Tibial artery (tissue), 4 donors: ENCODE measurements around the gene IFT27.

ENCODE experiments used
- DNase-seq, 2 donors: peaks; one replicate each; pipeline ENCODE4 v3.0.0-alpha.2; 2019
- H3K27ac ChIP-seq, 2 donors: fragments of 200-600 bp; sonication (generic) in 1 of 2; 1 replicate in 1 of 2; 2 replicates in 1 of 2; pipeline ENCODE4 v1.5.1; 2018 to 2019; ENCODE audit warnings: mild to moderate bottlenecking in 1 of 2
- H3K27me3 ChIP-seq, 2 donors: fragments of 200-600 bp; sonication (generic) in 1 of 2; one replicate each; pipeline versions ENCODE4 v1.5.1 to v1.6.0; 2016 to 2019
- H3K36me3 ChIP-seq, 3 donors: fragments of 200-600 bp; sonication (generic) in 2 of 3; one replicate each; pipeline ENCODE4 v1.5.1; 2016 to 2019; ENCODE audit warnings: mild to moderate bottlenecking in 2 of 3
- H3K4me1 ChIP-seq, 4 donors: fragments of 200-600 bp; sonication (generic) in 2 of 4; 1 replicate in 3 of 4; 2 replicates in 1 of 4; pipeline ENCODE4 v1.5.1; 2016 to 2019
- H3K4me3 ChIP-seq, 2 donors: fragments of 200-600 bp; sonication (generic) in 1 of 2; 1 replicate in 1 of 2; 2 replicates in 1 of 2; pipeline ENCODE4 v1.5.1; 2018 to 2019; ENCODE audit warnings: mild to moderate bottlenecking in 2 of 2
- H3K9me3 ChIP-seq, 3 donors: fragments of 200-600 bp; sonication (generic) in 1 of 3; one replicate each; pipeline ENCODE4 v1.5.1; 2016 to 2019
- intact Hi-C: fragments of 100-400 bp; cut with DNase I; formaldehyde crosslinking; loops from one replicate; pipeline ENCODE4 v1.15.0; 2023; ENCODE audit warnings: low total_unique reads
- TF ChIP-seq, protein P1 (sequence below), 2 experiments: fragments of 200-600 bp in 1 of 2; fragments of 450-650 bp in 1 of 2; IDR thresholded peaks; one replicate each; pipeline ENCODE4 v1.5.1; 2017 to 2019; ENCODE audit warnings: antibody characterized with exemption in 2 of 2, mild to moderate bottlenecking in 1 of 2, moderate library complexity in 1 of 2

The IFT27 gene

DNA sequence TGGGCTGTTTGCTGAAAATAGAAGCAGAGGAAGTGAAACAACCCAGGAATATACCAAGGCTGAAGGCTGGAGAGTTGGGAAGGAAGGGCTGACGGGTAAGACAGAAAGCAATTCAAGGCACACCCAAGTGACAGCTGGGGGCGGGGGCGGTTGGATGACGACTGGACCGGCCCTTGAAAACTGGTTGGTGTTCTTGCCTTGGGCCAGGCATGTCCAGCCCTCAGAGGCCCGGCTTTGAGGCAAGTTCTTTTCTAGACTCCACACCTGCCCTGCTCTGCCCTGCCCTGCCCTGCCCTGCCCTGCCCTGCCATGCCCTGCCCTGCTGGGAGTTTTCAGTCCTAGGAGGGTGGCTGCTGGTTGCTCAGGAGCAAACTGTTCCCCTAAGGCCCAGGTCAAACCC lies 38.1 kb downstream of the IFT27 start:
- H3K27me3 ChIP-seq: peaks cover 0 to 30% of the 10 kb centered on the region in 2 donors
- H3K9me3 ChIP-seq: peaks cover 0 to 12% (median 6%) of the 10 kb centered on the region in 3 donors
- no peak overlapping the region for H3K4me3 ChIP-seq
- no peaks in the 10 kb centered on the region for H3K36me3 ChIP-seq
- DNase-seq: peak; percentile 55 to 73
- intact Hi-C loops: no loop called here
- no peak overlapping the region for H3K27ac ChIP-seq
- TF ChIP-seq, protein P1, sequence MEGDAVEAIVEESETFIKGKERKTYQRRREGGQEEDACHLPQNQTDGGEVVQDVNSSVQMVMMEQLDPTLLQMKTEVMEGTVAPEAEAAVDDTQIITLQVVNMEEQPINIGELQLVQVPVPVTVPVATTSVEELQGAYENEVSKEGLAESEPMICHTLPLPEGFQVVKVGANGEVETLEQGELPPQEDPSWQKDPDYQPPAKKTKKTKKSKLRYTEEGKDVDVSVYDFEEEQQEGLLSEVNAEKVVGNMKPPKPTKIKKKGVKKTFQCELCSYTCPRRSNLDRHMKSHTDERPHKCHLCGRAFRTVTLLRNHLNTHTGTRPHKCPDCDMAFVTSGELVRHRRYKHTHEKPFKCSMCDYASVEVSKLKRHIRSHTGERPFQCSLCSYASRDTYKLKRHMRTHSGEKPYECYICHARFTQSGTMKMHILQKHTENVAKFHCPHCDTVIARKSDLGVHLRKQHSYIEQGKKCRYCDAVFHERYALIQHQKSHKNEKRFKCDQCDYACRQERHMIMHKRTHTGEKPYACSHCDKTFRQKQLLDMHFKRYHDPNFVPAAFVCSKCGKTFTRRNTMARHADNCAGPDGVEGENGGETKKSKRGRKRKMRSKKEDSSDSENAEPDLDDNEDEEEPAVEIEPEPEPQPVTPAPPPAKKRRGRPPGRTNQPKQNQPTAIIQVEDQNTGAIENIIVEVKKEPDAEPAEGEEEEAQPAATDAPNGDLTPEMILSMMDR (IDR thresholded peaks at IDR 0.05): no peak
- H3K4me1 ChIP-seq: no peaks in the 10 kb centered on the region

DNA sequence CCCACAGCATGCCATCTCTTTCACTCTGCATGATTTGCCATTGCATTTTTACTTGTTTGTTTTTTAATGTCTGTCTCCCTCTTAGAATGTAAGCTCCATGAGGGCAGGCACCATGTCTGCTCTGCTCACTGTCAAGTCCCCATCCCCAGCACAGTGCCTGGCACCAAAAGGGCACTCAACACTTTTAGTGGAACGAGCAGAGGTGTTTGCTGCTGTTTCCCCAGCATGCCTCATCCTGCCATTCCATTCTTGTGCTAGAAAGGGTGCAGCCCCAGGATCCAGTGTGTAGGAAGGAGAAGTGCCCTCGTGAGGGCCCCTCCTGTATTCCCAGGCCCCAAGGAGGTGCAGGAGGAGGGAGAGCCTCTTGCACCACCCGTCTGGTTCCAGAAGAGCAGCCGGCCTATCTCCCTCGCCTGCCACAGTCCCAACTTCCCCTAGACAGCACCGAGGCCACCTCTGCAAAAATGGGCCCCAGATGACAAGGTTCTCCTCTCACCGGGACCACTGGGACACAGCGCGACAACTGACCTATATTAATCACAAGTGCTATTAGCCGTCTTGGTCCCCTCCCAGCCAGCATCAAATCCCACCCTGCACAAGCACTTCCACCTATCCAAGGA lies 39.1 kb downstream of the IFT27 start:
- Histone ChIP-seq H3K9me3 (peaks cover 0 to 12% (median 6%) of the 10 kb centered on the region in 3 donors), H3K27me3 (peaks cover 0 to 39% of the 10 kb centered on the region in 2 donors), H3K4me3 (no peak overlapping the region), H3K27ac (no peak overlapping the region), H3K36me3 (no peaks in the 10 kb centered on the region), H3K4me1 (no peaks in the 10 kb centered on the region)
- peak in 1 of 2 donors; percentile 42 for DNase-seq
- intact Hi-C loops: no loop called here
- TF ChIP-seq, protein P1 (IDR thresholded peaks at IDR 0.05): no peak

DNA sequence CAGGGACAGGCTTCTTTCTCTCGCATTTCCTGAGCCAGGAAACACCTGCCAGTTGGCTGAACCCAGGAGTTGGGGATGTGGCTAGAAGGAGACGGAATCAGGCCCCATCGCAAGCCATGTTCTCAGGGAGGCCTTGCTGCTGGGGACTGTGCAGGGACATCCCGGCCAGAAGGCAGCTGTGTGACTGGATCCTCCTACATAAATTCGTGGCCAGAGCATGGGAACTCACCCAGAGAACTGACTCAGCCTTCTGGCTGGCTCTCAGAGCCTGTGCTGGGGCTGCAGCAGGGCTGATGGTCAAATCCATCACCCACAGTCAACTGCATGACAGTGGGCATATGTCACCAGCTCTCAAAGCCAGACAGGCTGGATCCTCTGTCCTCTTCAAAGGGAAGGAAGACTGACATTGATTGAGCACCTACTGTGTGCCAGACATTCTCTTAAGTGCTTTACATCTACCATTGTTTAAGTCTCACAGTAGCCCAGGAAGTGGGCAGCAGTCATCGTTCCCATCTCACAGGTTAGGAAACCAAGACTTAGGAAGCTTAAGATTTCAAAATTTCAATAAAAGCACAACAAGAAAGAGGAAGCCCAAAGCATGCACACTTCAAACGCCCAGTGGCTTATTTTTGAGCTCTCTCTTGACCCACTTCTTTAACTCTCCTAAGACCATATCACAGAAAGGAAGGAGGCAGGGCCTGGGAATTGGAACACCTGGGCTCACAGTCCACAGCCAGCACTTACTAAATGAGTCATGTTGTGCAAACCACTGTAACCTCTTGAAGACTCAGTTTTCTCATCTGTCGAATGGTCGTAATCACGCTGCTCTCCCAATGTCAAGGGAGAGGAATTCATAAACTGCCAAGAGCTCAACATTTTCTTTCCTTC lies 41.5 kb downstream of the IFT27 start:
- TF ChIP-seq, protein P1 (IDR thresholded peaks at IDR 0.05): no peak
- no peak overlapping the region for H3K27ac ChIP-seq
- peaks cover 0 to 45% of the 10 kb centered on the region in 2 donors for H3K27me3 ChIP-seq
- no peaks in the 10 kb centered on the region for H3K36me3 ChIP-seq
- peak; percentile 15 to 50 for DNase-seq
- H3K4me1 ChIP-seq: no peaks in the 10 kb centered on the region
- no peak overlapping the region for H3K4me3 ChIP-seq
- intact Hi-C loops: no loop called here
- H3K9me3 ChIP-seq: peaks cover 0 to 7% (median 6%) of the 10 kb centered on the region in 3 donors

DNA sequence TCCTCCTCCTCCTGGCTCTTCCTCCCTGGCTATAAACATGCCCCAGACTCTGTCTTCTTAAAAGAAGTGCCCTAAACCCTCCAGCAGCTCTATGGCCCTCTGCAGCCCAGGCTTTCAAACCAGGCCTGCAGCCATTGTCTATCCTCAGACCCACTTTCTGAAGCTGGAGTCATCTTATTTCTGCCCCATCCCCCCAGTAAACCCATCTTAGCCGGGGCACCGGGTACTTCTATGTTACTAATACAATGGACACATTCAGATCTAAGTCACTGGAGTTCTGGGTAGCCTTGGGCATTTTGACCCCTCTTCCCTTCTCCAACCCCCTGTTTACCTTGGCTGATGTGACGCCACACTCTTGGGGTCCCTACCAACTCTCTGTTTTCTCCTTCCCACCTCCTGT lies 42.6 kb downstream of the IFT27 start:
- Histone ChIP-seq H3K27ac (no peak overlapping the region), H3K4me3 (no peak overlapping the region), H3K9me3 (no peaks in the 10 kb centered on the region), H3K4me1 (no peaks in the 10 kb centered on the region), H3K27me3 (peaks cover 0 to 41% of the 10 kb centered on the region in 2 donors), H3K36me3 (no peaks in the 10 kb centered on the region)
- intact Hi-C loops: no loop called here
- peak in 1 of 2 donors; percentile 13 for DNase-seq
- TF ChIP-seq, protein P1 (IDR thresholded peaks at IDR 0.05): no peak

DNA sequence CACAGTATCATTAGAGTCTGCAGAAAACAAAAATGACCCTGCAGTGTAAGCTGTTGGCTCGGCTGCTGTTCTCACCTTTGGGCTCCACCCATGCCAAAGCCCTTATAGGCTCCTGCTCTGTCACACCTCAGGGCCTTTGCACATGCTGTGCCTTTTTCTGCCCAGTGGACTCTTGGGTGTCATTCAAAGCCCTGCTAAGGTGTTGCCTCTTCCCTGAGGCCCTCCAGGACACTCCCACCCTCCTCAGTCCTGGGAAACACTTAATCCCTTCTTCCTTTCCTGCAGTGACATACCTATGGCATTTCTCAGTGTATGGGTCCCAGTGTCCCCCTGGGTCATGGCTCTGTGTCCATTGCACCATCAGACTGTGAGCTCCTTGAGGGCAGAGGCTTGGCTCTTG lies 43.3 kb downstream of the IFT27 start:
- H3K9me3 ChIP-seq: no peaks in the 10 kb centered on the region
- intact Hi-C loops: no loop called here
- no peak overlapping the region for H3K27ac ChIP-seq
- H3K4me3 ChIP-seq: no peak overlapping the region
- no peaks in the 10 kb centered on the region for H3K4me1 ChIP-seq
- DNase-seq: peak in 1 of 2 donors; percentile 11
- TF ChIP-seq, protein P1 (IDR thresholded peaks at IDR 0.05): no peak
- no peaks in the 10 kb centered on the region for H3K36me3 ChIP-seq
- H3K27me3 ChIP-seq: peaks cover 0 to 36% of the 10 kb centered on the region in 2 donors
